A673 (cell line): Measurements from ENCODE around the gene CTTN. TPM values are rescaled to one million over a fixed set of nuclear protein-coding genes. Genes with fewer than 3 reads are reported as not detected.

Experiments
- BruUV-seq: library from RNA; stranded (reverse); fragments of 400-500 nt; replicated peaks from 2 replicates; lab custom pipeline; 2021; lab: Mats Ljungman, UMichigan
- CTCF ChIA-PET: fragments of 300-600 bp; sonication (Branson Sonifier 250); formaldehyde crosslinking; loops from one replicate; lab custom pipeline; 2022; ENCODE audit warnings: antibody characterized with exemption; lab: Charles Lee
- POLR2A ChIA-PET: fragments of 300-600 bp; sonication (Branson Sonifier 250); formaldehyde crosslinking; loops from one replicate; lab custom pipeline; 2022; ENCODE audit warnings: antibody characterized with exemption; ENCODE audit not compliant: low non-redundant PET; lab: Charles Lee
- DNase-seq: peaks from one replicate; pipeline ENCODE4 v3.0.0-alpha.2; 2015; ENCODE audit warnings: low spot score
- H3K27ac ChIP-seq: fragments of 200-600 bp; sonication (generic); 2 replicates; pipeline ENCODE4 v1.5.1; 2016; ENCODE audit warnings: mixed run types, low read depth, mild to moderate bottlenecking, mixed read lengths, antibody characterized with exemption, low read length; ENCODE audit not compliant: poor library complexity, severe bottlenecking
- H3K27me3 ChIP-seq: fragments of 200-600 bp; sonication (generic); replicated peaks from 2 replicates; pipeline ENCODE4 v1.6.1; 2017; ENCODE audit warnings: mixed run types, low read depth, mild to moderate bottlenecking, mixed read lengths, antibody characterized with exemption, low read length; ENCODE audit not compliant: insufficient read depth, poor library complexity
- H3K36me3 ChIP-seq: fragments of 200-600 bp; sonication (generic); 2 replicates; pipeline ENCODE4 v1.6.1; 2016; ENCODE audit warnings: mixed run types, mild to moderate bottlenecking, mixed read lengths, antibody characterized with exemption, low read length; ENCODE audit not compliant: insufficient read depth, poor library complexity, severe bottlenecking
- H3K4me1 ChIP-seq: fragments of 200-600 bp; sonication (generic); 2 replicates; pipeline ENCODE4 v1.6.1; 2017; ENCODE audit warnings: mixed run types, mild to moderate bottlenecking, mixed read lengths, antibody characterized with exemption, low read length; ENCODE audit not compliant: insufficient read depth, poor library complexity, severe bottlenecking
- H3K4me3 ChIP-seq: fragments of 200-600 bp; sonication (generic); 2 replicates; pipeline ENCODE4 v1.5.1; 2016; ENCODE audit warnings: low read depth, mixed run types, mild to moderate bottlenecking, mixed read lengths, low read length; ENCODE audit not compliant: poor library complexity, severe bottlenecking
- H3K9me3 ChIP-seq: fragments of 200-600 bp; sonication (generic); 2 replicates; pipeline ENCODE4 v1.6.1; 2016; ENCODE audit warnings: mixed run types, low read depth, mild to moderate bottlenecking, mixed read lengths, antibody characterized with exemption, low read length; ENCODE audit not compliant: poor library complexity, severe bottlenecking
- EZH2 ChIP-seq: fragments of 200-600 bp; sonication (generic); IDR thresholded peaks from 2 replicates; pipeline ENCODE4 v1.6.1; 2017; ENCODE audit warnings: borderline replicate concordance, low read depth, mild to moderate bottlenecking, mixed read lengths, antibody characterized with exemption, low read length; ENCODE audit not compliant: poor library complexity, severe bottlenecking
- intact Hi-C: fragments of 100-400 bp; cut with micrococcal nuclease; formaldehyde crosslinking; loops from one replicate; pipeline ENCODE4 v1.10.0; 2022; ENCODE audit not compliant: unreplicated experiment
- total RNA-seq: library from RNA; stranded (reverse); gene quantifications from 2 replicates; pipeline ENCODE4 v1.2.3, GENCODE V29; 2021
- TF ChIP-seq, protein P1 (sequence below): fragments of 300-800, 200-600 bp; sonication (generic); conservative IDR thresholded peaks from 2 replicates; pipeline ENCODE4 v1.5.1; 2017; ENCODE audit warnings: low read depth, mild to moderate bottlenecking, antibody characterized with exemption, low read length, moderate library complexity, mixed read lengths

CTTN gene
- total RNA-seq, 1 experiment from 2014 or later = 247 TPM

DNA sequence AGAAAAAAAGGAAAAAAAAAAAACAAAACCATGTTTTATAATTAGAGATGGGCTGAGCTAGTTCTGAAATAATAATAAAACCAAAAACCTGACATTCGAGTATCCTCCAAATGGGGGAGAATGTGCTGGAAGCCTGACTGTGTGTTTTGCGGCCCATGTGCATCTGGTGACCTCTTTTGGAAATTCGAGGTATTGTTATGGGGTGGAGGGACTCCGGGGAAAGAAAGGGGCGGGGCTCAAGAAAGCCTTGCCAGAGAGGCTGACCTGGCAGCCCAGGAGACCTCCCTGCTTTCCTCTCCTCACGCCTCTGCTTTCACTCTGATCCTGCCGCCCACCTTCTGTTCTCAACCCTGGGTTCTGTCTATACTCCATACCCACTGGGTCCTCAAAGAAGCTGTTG lies 72.9 kb downstream of the CTTN start:
- DNase-seq = peak; percentile 73
- ChIA-PET CTCF (no interaction called here), POLR2A (no interaction called here)
- Histone ChIP-seq H3K36me3 (no peaks in the 10 kb centered on the region), H3K27me3 (no peaks in the 10 kb centered on the region), H3K9me3 (no peaks in the 10 kb centered on the region), H3K27ac (no peak overlapping the region), H3K4me3 (no peak overlapping the region), H3K4me1 (no peaks in the 10 kb centered on the region)
- TF ChIP-seq, protein P1, sequence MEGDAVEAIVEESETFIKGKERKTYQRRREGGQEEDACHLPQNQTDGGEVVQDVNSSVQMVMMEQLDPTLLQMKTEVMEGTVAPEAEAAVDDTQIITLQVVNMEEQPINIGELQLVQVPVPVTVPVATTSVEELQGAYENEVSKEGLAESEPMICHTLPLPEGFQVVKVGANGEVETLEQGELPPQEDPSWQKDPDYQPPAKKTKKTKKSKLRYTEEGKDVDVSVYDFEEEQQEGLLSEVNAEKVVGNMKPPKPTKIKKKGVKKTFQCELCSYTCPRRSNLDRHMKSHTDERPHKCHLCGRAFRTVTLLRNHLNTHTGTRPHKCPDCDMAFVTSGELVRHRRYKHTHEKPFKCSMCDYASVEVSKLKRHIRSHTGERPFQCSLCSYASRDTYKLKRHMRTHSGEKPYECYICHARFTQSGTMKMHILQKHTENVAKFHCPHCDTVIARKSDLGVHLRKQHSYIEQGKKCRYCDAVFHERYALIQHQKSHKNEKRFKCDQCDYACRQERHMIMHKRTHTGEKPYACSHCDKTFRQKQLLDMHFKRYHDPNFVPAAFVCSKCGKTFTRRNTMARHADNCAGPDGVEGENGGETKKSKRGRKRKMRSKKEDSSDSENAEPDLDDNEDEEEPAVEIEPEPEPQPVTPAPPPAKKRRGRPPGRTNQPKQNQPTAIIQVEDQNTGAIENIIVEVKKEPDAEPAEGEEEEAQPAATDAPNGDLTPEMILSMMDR = peak; percentile 48
- TF ChIP-seq EZH2 = no peak
- intact Hi-C loops = no loop called here
- BruUV-seq = no TSS peak

DNA sequence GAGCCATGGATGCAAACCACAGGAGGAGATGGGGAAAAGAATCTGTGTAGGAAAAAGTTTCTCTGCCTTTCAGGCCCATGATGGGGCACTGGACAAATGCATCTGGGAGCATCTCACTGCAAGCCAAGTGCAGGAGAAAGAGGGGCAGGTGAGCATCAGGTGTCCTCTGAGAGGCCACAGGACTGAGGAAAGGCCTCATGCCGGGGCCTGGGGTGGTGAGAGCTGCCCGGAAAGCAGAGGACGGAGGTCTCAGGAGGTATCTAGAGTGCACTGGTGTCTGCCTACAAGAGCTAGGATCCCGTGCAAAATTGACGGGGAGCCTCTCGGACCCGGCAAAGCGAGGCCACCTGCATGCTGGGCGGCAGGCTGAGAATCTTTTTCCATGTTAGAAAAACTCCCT lies 73.9 kb downstream of the CTTN start:
- no peak for DNase-seq
- Histone ChIP-seq H3K4me3 (no peak overlapping the region), H3K36me3 (no peaks in the 10 kb centered on the region), H3K4me1 (no peaks in the 10 kb centered on the region), H3K27me3 (no peaks in the 10 kb centered on the region), H3K9me3 (no peaks in the 10 kb centered on the region), H3K27ac (no peak overlapping the region)
- BruUV-seq = no TSS peak
- ChIA-PET CTCF (no interaction called here), POLR2A (no interaction called here)
- intact Hi-C loops = no loop called here
- TF ChIP-seq, protein P1 = no peak
- no peak for TF ChIP-seq EZH2

DNA sequence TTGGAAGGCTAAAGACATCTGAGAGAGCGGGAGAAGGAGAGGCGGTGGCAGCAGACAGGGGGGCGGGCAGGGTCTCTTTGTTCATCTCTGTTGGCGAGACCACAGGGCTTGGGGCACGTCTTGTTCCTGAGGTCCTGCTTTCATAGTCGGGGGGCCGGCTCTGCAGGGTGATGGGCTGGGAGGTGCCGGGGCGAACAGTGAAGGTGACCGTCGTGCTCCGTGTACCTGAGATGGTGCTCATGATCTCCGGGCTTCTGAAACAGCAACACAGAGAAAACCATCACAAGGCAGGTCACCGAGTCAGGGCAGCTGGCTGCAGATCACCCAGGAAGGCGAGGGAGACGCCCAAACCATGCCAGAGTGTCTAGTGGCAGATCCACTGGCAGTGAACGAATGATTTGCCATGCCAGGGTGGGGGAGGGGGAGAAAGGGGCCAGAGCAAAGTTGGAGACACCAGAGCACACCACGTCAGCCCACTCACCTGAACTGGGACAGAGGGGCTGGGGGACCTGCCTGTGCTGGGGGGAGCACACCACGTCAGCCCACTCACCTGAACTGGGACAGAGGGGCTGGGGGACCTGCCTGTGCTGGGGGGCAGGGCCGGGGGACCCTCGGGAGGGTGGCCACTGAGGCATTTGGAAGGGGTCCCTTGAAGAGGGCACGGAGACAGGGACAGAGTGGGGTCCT lies 75.0 kb downstream of the CTTN start:
- BruUV-seq = no TSS peak
- Histone ChIP-seq H3K27ac (no peak overlapping the region), H3K4me1 (no peaks in the 10 kb centered on the region), H3K9me3 (no peaks in the 10 kb centered on the region), H3K27me3 (no peaks in the 10 kb centered on the region), H3K4me3 (no peak overlapping the region), H3K36me3 (no peaks in the 10 kb centered on the region)
- intact Hi-C loops = no loop called here
- ChIA-PET CTCF (no interaction called here), POLR2A (no interaction called here)
- TF ChIP-seq, protein P1 = no peak
- TF ChIP-seq EZH2 = no peak
- DNase-seq = no peak
